HG02798 (cell line): ENCODE measurements around the gene TRPM3.

Experiments used
- ATAC-seq: cut with Tn5 transposase; IDR thresholded peaks from one replicate; pipeline ENCODE4 v1.9.1; 2021; ENCODE audit warnings: mild to moderate bottlenecking; ENCODE audit not compliant: unreplicated experiment, poor library complexity

Gene TRPM3

DNA sequence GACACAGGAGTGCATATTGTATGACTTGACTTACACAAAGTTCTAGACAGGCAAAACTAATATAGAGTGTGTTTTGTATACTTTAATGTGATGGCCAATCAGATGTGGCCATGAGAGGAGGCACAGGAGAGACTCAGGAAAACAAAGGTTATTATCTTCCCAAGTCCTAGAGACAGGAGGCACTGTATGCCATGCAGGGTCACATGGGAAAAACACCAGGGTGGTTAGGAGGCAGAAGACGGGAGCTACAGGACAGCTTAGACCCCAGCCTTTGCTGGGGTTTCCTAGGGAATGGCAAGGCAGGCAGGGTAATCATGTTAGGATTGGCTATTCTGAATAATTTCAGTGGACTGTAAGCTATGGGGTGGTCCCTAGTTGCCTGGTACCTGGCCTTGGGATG is 16.2 kb downstream of the TRPM3 start:
- no peak for ATAC-seq

DNA sequence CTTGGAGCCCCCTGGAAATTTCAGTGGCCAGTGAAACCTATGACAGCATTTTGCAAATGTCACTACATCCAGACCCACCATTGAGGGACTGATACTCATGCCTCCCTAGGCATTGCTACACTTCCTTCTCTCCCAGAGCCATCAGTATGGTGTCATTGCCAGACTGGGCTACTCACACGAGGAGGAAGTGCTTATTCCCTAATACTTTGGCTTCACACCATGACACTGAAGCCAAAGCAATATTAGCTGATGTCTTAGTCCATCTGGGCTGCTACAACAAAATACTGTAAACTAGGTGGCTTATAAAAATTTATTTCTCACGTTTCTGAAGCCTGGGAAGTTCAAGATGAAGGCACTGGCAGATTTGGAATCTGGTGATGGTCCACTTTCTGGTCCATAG is 22.6 kb downstream of the TRPM3 start:
- ATAC-seq = no peak

GRCh38 chr9:71097671-71098070 is 23.8 kb downstream of the TRPM3 start:
- no peak for ATAC-seq

DNA sequence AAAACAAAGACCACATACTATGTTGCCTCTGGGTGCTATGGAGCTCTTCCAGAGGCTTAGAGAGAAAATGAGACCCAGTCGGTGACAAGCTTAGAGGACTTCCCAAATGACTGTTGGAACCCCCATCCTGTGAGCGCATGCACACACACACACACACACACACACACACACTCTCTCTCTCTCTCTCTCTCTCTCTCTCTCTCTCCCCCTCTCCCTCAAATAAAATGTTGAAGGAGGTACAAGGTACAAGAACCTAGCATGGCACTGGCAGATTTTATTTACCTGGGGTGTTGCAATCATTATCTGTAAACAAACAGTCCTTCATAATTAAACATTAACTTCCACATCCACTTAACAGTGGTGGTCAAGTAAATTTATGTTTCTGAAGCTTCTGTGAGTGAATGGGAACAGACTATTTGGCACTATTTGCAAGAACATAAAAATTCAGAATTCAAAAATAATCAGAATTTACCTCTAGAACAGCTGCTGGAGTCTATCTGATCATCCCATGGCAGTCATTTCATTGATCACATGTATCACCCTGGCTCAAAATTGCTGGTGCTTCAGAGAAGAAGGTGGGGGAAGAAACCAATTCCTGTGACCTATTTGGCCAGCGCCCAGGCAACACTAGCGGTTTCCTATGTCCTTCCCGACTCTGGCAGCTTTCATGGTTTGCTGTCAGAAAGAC is 24.9 kb downstream of the TRPM3 start:
- no peak for ATAC-seq

DNA sequence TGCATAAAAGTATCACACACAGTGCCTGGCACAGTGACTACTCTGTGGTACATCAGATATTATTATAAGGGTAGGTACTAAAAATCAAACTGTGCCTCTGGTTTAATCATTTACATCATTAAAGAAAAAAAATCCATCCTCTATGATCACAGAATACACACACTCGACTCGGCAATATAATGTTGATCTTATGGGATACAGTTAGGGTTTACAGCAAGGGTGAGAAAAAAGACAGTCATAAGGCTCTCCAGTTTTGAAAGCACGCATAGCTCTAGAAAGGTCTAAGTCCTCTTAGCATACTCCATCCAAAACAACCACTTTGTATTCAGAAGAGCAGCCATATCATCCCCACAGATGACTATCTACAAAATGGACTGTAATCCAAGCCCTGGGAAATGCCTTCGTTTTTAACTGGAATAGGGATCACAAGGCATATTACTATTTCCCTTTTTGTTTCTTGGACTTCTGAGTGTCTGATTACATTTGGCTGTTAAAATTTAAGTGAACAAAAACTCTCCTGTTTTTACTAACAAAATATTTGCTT is 26.6 kb downstream of the TRPM3 start:
- ATAC-seq = no peak

DNA sequence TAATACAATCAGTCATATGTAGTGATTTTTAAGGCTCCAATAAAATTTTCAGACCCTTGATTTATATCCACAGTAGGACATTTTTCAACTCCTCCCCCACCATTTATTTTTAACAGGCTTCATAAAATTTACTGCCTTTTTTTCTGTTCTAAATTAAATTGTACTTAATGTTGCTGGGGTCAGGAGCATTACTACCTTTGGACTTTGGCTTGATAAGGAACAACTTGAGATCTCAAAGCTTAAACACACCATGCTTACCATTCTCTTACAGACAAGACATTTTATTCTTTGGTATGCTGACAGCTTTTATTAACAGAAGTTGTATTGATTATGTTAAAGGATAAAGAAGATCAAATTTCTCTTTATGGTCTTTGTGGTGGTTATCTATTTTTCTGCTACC is 30.5 kb downstream of the TRPM3 start:
- ATAC-seq = no peak

GRCh38 chr9:71079451-71079850 is 42.0 kb downstream of the TRPM3 start:
- no peak for ATAC-seq

- no peak for ATAC-seq
Observed at GRCh38 chr9:71076096-71076495, 45.3 kb downstream of the TRPM3 start.

DNA sequence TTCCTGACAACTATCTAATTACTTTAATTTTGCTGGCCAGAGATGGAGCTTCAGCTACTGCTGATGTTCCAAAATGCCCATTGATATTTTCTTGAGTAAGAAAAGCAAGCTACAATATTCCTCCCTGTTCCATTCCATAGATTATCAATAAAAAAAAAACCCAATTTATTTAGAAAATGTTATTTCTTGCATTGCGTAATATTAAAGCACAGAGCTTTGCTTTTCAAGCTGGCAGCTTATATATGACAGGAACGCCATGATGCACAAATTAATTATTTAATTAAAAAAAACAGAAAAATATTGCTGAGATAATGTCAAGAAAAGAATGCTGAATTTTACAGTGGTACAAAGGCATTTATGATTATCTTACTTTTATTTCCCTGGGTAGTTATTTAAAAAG is 47.9 kb downstream of the TRPM3 start:
- no peak for ATAC-seq

DNA sequence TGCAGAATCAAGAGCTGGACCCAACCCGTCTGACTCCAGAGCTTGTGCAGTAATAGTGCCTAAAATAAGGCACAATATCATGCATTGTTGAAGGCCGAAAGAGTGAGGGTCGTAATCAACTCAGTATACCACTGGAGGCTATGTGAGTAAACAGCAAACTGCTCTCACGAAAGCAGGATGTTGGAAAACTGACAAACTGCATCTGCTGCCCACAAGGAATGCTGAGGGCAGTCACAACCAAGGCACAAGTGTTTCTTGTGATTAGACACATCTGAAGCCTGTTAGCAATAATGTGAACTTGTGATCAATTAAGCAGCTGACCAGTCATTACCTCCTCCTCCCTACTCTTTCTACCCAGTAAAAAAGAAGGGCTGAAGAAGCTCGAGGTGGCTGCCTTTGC is 48.8 kb downstream of the TRPM3 start:
- ATAC-seq = no peak

GRCh38 chr9:71071633-71072032 is 49.8 kb downstream of the TRPM3 start:
- no peak for ATAC-seq

GRCh38 chr9:71058660-71059059 is 62.8 kb downstream of the TRPM3 start:
- ATAC-seq = no peak

DNA sequence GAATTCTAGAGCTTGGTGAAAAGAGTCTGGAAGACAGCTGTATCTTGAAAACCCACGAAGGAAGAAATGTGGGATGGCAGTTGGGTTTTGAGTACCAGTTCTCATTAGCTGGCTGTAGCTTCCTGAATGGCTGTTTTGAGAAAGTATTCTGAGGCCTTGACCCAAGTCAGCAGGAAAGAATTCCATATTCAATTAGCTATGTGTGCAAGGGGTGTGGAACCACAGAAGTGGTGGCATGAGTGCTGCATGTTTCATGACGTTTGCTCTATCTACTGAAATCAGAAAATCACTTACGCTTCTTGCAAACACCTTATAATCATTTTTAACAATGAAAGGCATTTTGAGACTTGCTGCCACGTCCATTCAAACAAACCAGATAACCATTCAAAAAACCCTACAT is 69.1 kb downstream of the TRPM3 start:
- ATAC-seq = no peak

DNA sequence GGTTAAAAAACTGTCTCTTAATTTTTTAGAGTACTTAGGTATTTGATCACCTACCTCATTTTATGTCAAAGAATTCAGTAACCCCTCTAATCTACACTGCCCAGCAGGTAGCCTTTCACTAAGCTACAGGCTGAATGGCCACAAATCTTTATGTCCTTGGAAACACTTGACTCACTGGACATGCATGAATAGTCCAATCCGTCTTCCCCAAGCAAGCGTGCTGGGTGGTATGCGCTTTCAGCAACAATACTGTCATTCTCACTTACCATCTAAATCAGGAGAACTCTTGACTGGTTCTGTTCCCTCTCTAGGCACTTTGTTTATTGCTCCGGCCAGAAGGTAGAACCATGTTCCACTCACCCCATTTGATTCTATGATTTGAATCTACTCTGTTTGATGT is 73.1 kb downstream of the TRPM3 start:
- ATAC-seq = no peak

GRCh38 chr9:71042448-71042990 is 78.9 kb downstream of the TRPM3 start:
- no peak for ATAC-seq

DNA sequence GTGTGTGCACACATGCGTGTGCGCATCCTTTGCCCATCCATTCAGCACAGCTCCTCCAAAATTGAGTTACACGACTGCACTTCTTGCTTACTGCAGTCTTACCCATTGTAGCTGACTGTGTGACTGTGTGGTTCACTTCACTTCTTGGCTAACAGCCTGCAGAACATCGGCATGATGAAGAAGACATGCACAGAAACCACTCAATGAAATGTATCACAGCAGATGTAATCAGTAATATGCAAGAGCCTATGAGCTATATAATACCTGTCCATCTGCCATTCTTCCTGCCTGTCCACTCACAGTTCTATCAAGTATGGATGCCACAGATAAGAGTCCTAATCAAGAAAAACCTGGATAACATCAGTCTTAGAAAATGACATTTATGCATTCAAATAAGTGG is 83.9 kb downstream of the TRPM3 start:
- ATAC-seq = no peak

- no peak for ATAC-seq
Observed at GRCh38 chr9:71036501-71036900, 84.9 kb downstream of the TRPM3 start.

DNA sequence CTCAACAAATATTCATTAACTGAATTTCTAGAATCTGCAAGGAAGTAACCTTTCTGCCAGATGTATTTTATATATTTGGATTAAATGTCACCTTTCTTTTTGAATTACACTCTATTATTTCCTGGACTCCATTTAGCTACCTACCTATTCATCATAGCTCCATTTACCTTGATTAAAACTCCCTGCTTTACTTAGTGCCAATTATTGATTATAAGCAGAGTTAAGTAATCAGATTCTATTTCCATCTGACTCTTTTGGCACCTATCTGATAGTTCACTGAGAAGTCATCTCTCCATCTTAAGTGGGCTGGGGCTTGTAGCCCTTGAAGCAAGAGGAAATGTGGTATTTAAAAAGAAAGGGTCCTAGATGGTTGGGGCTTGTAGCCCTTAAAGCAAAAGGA is 88.6 kb downstream of the TRPM3 start:
- no peak for ATAC-seq

DNA sequence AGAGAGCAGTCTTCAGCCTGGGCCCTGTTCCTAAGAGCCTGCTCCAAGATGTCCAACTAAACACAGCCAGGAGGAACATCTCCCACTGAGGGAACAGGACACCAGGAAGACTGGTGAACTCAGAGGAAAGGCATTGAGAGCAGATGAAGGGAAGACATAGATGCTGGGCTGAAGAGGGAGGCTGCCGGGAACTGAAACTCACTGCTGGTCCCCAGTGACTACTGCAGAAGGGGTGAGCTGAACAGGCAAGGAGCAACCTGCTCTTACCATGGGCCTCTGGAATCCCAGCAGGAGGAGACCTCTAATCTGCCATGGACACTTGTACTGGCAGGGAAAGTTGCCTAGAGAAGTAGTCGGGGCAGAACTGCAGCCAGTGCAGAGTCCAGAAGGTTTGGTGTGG is 95.7 kb downstream of the TRPM3 start:
- no peak for ATAC-seq

DNA sequence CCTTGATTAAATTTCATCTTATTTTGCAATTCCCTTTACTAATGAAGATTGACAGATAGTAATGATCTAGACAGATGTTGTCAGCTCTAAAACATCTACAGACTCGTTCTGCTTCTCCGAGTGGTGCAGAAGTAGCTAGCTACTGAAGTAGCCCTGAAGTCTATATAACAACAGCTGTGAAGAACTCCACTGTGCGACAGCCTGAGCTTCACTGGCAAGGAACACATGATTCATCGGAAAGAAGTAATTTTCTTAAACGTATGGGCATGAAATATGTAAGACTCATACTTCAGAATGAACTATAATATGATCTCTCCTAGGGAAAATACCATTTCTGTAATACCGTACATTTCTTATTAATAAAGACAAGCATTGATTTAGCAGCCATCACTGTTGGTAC is 96.2 kb downstream of the TRPM3 start:
- no peak for ATAC-seq

- ATAC-seq = no peak
Observed at GRCh38 chr9:71010258-71010657, 111.2 kb downstream of the TRPM3 start.

DNA sequence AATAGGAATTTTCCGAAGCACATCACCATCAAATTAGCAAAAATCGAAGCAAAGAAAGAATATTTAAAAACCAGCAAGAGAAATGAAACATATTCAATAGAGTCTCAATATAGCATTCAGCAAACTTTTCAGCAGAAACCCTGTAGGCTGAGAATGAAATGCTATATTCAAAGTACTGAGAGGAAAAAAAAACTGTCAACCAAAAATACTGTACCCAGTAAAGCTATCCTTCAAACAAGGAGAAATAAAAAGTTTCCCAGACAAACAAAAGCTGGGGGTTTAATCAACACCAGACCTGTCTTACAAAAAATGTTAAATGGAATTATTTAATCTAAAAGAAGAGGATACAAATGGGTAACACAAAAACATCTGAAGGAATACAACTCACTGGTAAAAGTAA is 116.0 kb downstream of the TRPM3 start:
- ATAC-seq = no peak
